HG03039 (cell line): Measurements from ENCODE around the gene SLC19A2.
"Not testable (repeated sequence)": the region's sequence is repeated elsewhere in the genome, so short reads cannot be mapped to it uniquely, and the experiment has no call there.

Source experiments
- ATAC-seq: cut with Tn5 transposase; IDR thresholded peaks from one replicate; pipeline ENCODE4 v1.9.1; 2021; ENCODE audit warnings: mild to moderate bottlenecking, moderate library complexity; ENCODE audit not compliant: unreplicated experiment

Gene SLC19A2

GRCh38 chr1:169485431-169486280 is at the start of gene SLC19A2:
SLC19A2 (minus strand) TSS chr1:169485944; CDS start chr1:169485766, 178 bp downstream.
- peak; percentile 99 for ATAC-seq

GRCh38 chr1:169534653-169535052 is 48.9 kb upstream of the SLC19A2 start:
- ATAC-seq = no peak

GRCh38 chr1:169533528-169534190 is 47.9 kb upstream of the SLC19A2 start:
- ATAC-seq = not testable (repeated sequence)

GRCh38 chr1:169530448-169530847 is 44.7 kb upstream of the SLC19A2 start:
- ATAC-seq = no peak

GRCh38 chr1:169529068-169529642 is 43.4 kb upstream of the SLC19A2 start:
- ATAC-seq = no peak

- ATAC-seq = no peak
These were observed 42.7 kb upstream of the SLC19A2 start for GRCh38 chr1:169528215-169529067.

GRCh38 chr1:169527451-169528214 is 41.9 kb upstream of the SLC19A2 start:
- ATAC-seq = no peak

GRCh38 chr1:169527001-169527400 is 41.3 kb upstream of the SLC19A2 start:
- ATAC-seq = no peak

- ATAC-seq = no peak
These were observed 40.5 kb upstream of the SLC19A2 start for GRCh38 chr1:169526120-169526832.

GRCh38 chr1:169525391-169525790 is 39.6 kb upstream of the SLC19A2 start:
- no peak for ATAC-seq

- no peak for ATAC-seq
These were observed 38.2 kb upstream of the SLC19A2 start for GRCh38 chr1:169523904-169524303.

GRCh38 chr1:169521226-169521625 is 35.5 kb upstream of the SLC19A2 start:
- no peak for ATAC-seq

GRCh38 chr1:169517558-169518186 is 31.9 kb upstream of the SLC19A2 start:
- no peak for ATAC-seq

- no peak for ATAC-seq
These were observed 29.9 kb upstream of the SLC19A2 start for GRCh38 chr1:169515641-169516040.

GRCh38 chr1:169514566-169515270 is 29.0 kb upstream of the SLC19A2 start:
- no peak for ATAC-seq

GRCh38 chr1:169513208-169513607 is 27.5 kb upstream of the SLC19A2 start:
- ATAC-seq = no peak

- ATAC-seq = no peak
These were observed 25.7 kb upstream of the SLC19A2 start for GRCh38 chr1:169511316-169512005.

- no peak for ATAC-seq
These were observed 24.3 kb upstream of the SLC19A2 start for GRCh38 chr1:169510060-169510459.
